Activated CD4-positive, alpha-beta T cell treated with anti-CD3 and anti-CD28 coated beads, Interleukin-2, Interleukin-4, amounts not matched to agents 100 ng/mL and 50 ng/mL, durations not matched to agents 16 hours and 8 hours (primary cell): ENCODE results near the gene HOTAIR.

Experiments
- DNase-seq: peaks from one replicate; pipeline ENCODE4 v3.0.0-alpha.2; 2020; ENCODE audit warnings: low spot score

The HOTAIR gene

DNA sequence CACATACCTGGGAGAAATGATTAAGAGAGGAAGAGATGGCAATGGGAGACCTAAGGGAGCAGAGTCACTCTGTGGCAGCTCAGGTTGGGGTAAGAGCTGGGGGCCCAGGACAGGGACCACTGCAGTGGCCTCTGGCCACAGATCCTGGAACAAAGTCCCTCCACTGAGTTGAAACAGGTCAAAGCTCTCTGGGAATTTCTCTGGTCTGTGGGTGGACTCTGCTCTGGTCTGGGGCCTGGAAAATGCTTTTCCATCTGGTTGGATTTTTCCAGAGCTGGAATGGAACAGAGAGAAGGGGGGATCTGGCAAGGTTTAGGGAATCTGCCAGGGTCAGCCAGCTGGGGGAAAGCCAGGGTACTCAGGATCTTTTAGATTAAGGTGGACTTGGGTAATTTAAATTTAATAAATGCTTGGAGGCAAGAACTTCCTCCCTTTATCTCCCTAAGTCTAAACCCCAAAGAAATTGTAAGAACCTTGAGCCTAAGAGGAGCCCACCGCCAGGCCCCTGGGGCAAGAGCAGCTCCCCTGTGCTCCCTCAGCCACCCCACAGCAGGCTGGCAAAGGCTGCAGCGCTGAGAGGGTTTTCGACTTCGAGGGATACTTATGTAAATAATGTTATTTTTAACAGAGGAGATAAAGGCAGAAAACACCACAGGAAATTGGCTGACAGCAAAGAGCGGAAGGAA is 13.9 kb upstream of the HOTAIR start:
- DNase-seq = no peak

DNA sequence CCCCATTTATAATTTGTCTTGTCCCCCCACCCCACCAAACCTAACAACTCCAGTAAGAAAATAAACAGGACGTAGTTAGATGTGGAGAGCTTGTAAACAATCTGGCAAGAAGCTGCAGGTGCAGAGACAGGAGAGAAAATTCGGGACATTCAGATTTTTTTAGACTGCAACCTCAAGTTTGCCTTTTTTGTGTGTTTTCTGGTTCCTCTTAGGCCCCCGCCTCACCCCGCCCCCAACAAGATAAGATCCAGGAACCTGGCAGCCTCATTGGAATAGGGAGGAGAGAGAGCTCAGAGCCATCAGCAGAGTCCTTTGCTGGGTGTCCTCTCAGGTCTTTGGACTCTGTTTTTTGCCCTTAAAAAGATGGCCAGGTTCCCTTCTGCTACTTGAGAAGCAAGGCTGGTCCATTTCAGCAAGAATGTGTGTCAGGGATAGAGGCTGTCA is 13.1 kb upstream of the HOTAIR start:
- no peak for DNase-seq

DNA sequence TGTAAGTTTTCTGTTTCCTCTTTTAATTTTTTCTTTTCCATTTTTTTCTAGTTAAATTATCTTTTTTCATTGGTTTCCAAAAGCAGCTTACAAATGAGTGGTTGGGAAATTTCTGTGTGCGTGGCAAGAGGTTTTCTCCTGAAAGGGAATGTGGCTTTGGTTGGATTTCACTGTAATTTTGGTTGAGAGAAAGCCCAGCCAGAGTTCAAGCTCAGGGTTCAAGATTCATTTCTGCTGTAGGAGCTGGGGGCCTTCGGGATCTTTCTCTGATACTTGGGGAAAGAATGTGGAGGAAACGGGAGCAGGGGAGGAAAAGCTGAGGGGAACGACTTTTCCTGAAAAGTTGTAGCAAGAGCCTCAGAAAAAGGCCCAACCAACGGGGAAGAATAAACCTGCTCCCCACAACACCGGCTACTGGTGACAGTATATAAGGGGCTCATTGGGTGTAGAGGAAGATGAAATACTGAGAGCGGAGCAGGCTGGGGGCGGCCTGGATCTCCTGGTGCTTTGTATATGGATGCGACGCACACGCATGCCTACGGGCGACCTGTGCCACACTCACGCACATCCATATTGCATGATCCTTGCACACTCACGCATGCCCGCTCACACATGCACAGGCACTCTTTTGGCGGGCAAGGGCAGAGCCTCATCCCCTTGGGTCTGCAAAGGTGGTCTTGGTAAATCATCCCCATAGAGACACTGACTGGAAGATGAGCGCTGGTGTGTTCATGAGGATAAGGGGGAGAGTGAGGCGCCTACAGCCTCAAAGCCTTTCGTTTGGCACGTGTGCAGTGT is 12.1 kb upstream of the HOTAIR start:
- DNase-seq = no peak

DNA sequence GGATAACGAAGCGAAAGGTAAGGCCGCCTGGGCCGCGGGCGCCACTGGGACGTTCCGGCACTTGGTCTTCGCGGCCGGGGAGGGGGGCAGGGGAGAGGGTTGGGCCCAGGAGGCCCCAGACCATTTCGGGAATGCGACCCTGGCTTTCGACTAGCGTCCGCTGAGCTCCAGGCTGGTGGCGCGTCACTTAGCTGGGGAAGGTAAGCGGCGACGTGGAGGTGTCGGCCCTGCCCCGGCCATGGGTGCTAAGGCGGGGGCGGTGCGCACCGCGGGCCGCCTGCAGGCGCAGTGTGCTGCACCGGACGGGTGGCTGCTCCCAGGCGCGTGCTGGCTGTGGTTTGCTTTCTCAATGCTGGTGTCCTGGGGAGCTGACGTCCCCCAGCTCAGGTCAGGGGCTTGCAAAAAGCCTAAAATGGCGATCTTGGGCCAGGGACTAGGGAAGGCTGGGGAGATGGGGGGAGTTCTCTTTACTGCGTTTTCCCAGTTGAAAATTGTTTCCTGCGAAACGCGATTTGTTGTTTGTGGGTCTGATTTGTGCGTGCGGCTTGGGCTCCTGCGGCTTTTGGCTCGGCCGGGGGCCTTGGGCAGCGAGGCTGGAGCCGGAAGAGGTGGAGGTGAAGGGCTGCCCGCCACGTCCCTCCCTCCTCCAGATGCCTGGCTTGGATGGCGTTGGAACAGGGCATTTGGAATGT is 11.4 kb upstream of the HOTAIR start:
- no peak for DNase-seq

DNA sequence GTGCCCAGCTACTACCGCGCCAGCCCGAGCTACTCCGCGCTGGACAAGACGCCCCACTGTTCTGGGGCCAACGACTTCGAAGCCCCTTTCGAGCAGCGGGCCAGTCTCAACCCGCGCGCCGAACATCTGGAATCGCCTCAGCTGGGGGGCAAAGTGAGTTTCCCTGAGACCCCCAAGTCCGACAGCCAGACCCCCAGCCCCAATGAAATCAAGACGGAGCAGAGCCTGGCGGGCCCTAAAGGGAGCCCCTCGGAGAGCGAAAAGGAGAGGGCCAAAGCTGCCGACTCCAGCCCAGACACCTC is 10.9 kb upstream of the HOTAIR start:
- no peak for DNase-seq

DNA sequence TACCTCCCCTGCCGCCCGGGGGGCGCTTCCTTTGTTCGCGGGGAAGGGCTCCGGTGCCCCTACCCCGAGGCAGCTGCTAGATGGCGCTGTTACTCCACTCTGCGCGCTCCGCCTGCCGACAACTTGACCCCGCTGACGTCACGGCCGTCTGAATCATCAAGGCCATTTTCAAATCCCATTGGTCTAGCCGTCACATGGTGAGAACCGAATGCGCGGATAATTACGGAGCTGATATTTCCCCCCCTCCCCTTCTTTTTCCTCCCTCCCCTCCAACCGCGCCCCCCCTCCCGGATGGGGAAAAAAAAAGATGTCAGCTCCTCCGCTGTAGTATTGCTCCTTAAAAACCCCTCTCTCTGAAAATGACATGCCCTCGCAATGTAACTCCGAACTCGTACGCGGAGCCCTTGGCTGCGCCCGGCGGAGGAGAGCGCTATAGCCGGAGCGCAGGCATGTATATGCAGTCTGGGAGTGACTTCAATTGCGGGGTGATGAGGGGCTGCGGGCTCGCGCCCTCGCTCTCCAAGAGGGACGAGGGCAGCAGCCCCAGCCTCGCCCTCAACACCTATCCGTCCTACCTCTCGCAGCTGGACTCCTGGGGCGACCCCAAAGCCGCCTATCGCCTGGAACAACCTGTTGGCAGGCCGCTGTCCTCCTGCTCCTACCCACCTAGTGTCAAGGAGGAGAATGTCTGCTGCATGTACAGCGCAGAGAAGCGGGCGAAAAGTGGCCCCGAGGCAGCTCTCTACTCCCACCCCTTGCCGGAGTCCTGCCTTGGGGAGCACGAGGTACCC is 10.3 kb upstream of the HOTAIR start, which contains the start of gene HOXC10:
TSS of gene HOXC10 (plus strand) at position 246 of the 791 bp plus-strand sequence. CDS start at position 360, 114 bp downstream.
- peak; percentile 89 for DNase-seq

DNA sequence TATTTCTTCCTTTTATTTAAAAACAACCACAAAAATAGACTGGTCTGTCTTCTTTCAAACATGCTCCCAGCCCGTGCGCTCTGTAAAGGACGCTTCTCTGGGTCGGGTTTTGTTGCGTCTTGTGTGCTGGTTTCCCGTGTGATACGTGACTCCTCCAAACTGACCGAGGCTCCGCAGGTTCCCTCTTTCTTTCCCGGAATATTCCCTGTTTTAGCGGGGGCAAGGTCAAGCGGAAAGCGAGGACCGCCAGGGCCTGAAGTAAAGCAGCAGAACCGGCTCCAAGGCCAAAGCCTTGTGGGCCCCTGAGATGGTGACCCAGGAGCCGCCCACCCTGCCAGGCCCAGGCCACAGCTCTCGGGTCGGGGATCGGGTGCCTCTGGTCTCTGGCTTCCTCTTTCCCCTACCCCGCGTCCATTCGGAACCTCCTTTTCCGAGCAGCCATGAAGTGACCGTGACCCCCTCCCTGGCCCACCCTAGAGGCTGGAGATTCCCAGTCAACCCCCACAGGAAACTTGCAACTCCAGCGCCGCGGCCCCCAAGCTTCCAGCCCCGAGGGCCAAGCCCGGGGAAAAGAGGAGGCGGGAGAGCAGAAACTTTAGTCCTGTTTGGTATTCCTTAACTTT is 9.3 kb upstream of the HOTAIR start:
- DNase-seq = no peak

DNA sequence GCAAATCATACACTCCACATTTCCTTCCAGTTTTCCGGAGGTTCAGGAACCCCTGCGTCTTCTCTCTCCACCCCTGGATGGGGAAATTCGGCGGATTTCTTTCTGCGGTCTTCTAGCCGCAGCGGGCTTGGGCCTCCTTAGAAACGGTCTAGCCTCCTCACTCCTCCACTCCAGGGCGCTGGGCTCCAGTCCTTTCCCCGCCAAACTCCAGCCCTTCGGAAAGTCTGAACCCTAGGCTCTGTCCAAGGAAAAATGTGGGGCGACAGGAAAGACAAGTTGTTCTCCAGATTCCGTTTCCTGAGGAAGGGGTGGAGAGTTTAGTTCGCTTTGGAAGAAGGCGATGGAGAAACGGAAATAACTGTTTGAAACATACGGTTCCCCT is 8.8 kb upstream of the HOTAIR start:
- no peak for DNase-seq

DNA sequence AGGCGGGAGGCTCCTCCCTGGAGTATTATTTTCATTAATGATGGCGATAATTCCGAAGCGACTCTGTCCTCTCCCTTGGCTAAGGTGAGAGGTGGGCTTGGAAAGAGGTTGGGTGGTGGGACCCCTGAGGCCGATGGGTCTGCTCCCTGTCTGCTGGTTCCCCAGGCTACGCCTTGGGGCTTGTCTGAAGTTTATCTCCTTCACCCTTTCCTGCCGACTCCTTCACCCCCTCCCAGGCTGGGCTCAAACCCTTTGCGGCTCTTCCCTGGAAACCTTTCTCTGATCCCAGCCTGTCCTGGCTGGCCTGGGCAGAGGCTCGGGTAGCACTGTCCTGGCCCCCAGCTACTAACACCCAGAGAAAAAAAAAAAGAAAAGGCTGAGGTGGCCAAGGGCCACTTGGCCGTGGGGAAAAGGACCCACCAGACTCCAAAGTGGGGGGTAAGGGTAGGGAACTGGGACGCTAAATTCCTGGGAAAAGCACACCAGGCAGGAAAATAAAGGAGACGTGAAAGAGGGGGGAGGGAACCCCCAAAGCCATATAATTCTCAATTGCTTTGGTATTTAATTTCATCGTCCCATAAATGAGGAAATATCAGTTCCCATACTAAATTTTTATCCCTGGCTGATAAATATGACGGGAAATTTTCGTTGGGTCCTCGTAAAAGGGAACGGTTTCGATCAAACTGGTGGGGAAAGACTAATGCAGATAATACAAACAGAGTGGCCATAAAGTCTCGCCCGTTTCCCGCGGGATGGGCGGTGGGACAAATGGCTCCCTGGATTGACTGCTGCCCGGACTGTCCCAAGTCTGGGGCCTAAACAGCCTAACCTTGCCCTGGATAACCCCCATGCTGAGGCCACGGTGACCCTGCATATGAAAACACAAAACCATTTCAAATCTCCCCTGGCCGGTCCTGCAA is 8.2 kb upstream of the HOTAIR start:
- DNase-seq = no peak

DNA sequence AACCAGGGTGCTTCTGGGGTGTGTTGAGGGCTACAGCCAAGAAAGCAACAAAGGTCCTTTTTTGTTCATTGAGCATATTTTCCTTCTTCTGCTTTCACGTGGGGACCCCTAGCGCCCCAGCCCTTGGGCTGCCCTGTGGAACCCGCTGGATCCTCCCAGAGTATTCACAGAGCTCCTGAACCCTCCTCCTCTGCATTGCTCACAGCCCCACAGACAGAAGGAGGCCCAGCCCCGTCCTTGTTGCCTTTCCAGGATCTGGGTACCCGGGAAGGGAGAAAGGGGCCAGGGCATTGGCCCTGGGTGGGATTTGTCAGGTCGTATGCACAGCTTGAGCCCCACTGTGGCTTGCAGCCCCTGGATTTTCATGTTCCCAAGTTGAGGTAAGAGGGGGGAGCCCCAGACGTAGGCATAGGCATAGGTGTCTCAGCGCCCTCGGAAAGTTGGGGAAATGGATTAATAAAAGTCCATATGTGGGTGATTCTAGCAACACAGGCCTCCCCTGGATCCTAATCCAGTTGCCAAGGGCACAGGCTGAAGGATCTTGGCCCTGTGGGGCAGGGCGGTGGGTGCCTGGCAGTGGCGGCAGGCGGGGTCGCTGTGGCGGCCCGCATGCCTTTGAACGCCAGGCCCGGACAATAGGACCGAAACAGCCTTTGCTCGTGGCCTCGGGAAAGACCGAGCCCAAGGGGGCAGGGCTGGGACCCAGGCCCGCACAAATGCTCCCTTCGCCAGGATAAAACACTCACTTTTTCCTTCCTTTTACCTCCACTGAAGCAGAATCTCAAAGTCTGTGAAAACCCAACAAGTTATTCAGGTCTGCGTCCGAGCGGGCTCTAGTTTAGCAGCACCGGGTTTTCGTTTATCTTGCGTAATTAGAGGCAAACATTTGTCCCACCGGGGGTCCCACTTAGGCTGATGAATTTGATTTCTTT is 7.1 kb upstream of the HOTAIR start:
- no peak for DNase-seq

DNA sequence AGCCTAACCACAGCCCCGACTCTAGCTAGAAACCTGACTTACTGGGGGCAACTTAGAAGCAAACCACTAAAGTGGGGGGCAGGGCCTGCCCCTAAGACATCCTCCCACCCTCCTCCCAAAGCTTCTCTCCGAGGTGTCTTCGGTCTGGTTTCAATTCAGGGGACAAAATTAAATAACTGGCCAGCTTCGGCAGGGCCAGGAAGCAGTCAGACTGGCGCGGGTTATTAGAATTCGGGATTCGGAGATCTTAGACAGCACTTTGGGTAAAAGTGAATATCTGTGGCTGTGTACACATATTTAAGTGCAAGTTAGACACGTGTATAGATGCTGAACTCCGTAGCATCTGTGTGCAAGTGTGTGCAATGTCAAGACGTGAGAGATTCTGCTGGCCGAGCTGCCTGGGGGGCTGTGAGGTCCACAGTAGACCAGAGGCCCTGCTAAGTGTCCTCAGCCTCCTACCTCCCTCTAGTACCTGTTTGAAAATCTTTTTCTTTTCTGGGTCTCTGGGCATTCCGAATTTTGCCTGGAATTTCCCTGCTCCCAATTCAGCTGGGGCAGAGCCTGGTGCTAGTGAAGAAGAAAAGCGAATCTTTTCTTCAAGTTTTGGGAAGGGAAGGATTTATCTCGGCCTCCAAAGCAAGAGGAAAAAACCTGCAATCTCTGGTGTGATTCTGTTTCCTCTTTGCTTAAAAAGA is 6.2 kb upstream of the HOTAIR start:
- DNase-seq = no peak

DNA sequence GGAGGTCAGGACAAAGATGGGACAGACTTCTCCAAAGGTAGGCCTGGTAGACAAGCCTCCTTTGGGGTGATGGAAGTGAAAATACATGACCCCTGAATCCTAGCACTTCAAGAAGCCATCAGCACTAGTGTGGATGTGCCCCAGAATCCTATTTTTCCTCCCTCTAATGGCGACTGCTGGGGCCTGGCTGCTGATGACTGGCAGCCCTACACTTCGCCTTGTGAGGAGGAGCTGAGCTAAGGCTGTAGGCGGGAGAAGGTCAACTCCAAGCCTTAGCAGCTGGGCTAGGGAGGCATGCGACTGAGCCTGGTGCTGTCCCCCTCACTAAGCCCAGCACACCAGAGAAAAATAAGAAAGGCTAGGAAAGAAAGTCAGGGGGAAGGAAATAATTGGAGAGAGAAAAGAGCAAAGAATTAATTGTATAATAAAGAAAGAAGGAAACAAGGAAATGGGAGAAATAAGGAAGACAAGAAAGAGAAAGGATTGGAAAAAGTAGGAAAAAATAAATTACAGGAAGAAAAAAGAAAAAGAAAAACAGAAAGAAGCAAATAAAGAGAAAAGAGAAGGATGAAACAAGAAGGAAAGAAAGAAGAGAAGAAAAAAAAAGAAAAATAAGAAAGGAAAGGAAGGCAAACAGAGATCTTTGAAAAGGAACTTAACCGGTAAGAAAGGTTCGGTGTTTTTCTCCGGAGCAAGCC is 5.5 kb upstream of the HOTAIR start:
- no peak for DNase-seq

DNA sequence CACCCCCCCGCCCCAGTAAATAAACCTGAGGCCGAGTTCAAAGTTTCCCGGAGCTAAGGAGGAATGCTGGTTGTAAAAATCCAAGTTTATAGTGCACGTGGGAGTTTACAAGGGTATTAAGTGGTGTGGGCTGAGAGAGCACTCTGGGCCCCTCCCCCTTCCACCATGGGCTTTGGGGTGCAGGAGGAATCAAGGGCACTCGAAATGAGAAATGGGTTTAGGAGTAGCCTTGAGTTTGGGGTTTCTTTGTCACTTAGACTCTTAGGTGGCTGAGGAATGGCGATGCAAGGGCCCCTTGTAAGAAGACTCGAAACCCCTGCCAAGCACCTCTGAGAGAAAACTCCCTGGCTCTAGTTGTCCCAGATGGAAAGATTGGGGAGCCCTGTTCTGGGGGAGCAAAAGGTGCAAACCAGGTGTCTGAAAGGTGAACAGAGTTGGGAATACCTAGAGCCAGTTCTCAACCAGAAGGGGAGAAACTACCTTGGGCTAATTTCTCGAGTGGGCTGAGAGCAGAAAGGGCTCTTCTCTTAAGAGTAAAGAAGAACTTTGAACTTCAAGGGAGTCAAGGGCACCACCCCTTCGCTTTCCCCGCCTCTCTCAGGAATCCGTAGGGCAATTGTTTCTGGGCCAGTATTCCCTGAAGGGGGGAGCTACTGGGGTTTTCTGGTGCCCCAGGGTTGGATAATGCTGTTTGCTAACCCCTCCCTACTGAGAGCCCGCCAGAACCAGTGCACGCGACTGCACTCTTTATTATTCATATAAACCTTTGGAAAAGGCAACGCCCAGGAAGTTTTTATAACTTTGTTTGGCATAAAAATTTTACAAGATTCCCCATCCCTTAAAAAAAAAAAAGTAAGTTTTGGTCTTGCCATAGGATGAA is 4.0 kb upstream of the HOTAIR start:
- no peak for DNase-seq

DNA sequence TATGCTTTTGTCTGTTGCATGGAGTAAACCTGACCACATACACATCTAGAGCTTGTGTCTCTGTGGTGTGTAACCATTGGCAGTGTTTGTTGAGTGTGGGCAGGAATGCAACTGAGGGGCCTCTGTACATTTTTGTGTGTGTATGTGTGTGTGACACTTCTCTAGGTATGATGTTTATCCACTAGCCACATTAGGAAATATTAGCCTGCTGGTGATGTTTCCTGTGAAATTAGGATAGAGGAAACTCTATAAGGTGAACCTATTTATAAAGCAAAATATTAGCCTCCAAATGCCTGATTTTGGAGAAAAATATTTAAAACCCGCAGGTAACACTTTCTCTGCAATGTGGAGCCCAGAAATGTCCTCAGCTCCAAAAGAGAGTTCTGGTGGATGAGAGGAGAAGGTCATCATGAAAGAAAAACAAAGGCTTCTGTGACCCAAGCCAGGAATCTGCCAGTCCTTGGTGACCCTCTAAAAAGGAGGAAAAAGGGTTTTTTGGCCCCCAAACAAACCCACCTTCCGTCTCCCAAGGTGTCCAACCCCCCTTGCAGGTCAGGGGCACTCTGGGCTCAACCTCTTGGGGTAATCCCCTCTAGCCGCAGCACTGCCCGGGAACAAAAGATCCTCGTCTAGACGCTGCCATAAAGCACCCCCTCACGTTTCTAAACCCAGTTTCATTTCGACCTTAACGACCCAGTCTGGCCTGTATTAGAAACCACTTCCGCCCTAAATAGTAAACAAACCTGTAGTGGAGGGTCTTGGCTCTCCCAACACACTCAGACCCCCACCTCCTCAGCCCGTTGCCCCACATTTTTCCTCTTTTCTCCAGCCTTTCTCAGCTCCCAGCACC is 3.1 kb upstream of the HOTAIR start:
- no peak for DNase-seq

DNA sequence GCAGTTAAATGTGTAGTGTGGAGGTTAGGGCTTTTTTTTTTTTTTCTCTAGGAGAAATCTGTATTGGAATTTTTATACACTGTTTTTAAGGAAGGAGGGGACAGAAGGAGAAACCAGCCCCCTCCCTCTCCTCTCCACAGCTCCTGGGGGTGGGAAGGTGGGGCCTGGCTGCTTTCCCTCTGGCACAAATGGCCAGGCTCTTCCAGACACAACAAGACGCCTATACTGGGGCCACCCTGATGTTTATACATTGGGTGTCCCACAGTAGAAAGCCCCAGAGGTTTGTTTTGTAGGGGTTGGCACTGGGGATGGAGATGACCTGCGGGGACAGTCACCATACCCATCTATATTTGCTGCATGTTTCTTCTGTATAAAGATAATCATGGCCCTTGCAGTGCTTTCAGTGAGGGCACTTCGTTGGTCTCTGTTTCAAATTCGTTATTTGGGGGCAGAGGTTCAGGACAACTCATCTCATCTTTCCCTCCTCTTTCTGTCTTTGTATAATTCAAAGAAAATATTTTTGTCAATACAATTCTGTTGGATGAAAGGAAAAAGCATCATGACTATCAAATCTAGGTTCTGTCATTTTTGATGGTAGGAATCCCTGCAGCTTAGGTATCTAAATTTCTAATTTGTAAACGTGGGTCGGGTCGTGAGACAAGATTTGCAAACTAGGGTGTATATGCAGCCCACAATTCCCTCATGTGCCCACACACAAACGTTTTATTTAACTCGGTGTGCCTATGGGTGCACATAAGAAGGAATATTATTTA is 2.3 kb upstream of the HOTAIR start:
- no peak for DNase-seq
